22Rv1 (cell line): Measurements from ENCODE around the gene RHOD.

Experiments used
- ZFX ChIP-seq: fragments of 450-650 bp; IDR thresholded peaks from 2 replicates; pipeline ENCODE4 v1.6.1; 2017; ENCODE audit warnings: antibody characterized with exemption, borderline replicate concordance
- TF ChIP-seq, protein P1 (sequence below): fragments of 450-650 bp; IDR thresholded peaks from 2 replicates; pipeline ENCODE4 v1.5.1; 2017; ENCODE audit warnings: mild to moderate bottlenecking

GRCh38 chr11:67120881-67121710, 64.4 kb downstream of the RHOD start:
- TF ChIP-seq, protein P1, sequence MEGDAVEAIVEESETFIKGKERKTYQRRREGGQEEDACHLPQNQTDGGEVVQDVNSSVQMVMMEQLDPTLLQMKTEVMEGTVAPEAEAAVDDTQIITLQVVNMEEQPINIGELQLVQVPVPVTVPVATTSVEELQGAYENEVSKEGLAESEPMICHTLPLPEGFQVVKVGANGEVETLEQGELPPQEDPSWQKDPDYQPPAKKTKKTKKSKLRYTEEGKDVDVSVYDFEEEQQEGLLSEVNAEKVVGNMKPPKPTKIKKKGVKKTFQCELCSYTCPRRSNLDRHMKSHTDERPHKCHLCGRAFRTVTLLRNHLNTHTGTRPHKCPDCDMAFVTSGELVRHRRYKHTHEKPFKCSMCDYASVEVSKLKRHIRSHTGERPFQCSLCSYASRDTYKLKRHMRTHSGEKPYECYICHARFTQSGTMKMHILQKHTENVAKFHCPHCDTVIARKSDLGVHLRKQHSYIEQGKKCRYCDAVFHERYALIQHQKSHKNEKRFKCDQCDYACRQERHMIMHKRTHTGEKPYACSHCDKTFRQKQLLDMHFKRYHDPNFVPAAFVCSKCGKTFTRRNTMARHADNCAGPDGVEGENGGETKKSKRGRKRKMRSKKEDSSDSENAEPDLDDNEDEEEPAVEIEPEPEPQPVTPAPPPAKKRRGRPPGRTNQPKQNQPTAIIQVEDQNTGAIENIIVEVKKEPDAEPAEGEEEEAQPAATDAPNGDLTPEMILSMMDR = no peak
- TF ChIP-seq ZFX = no peak
